Activated CD4-positive, alpha-beta T cell treated with anti-CD3 and anti-CD28 coated beads, Interleukin-2, Interleukin-6, amounts not matched to agents 100 ng/mL and 50 ng/mL, durations not matched to agents 16 hours and 8 hours (primary cell): ENCODE results near the gene S1PR5.
"Not testable (repeated sequence)": the region's sequence is repeated elsewhere in the genome, so short reads cannot be mapped to it uniquely, and the experiment has no call there.

ENCODE experiments used
- DNase-seq: peaks from one replicate; pipeline ENCODE4 v3.0.0-alpha.2; 2020

The S1PR5 gene

DNA sequence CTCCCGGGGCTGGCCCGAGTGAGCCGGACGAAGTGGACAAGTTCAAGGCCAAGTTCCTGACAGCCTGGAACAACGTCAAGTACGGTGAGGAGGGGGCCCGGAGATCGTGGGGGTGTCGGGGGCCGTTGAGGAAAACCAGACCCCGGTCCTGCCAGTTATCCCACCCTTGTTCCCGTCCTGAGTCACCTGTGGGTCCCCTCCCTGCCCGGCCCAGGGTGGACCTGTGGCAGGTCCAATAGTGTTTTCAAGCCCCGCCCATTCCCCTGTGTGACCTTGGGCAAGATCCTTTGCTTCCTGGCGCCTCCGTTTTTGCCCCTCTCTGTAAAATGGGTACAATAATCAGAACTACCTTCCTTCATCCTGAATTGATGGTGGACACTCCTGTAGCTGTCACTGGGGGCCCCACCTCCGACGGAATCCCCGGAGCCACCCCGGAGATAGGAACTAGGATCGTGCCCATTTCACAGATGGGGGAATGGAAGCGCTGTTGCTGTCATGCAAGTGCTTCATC, 27.1 kb upstream of the S1PR5 start:
- DNase-seq = peak; percentile 33

DNA sequence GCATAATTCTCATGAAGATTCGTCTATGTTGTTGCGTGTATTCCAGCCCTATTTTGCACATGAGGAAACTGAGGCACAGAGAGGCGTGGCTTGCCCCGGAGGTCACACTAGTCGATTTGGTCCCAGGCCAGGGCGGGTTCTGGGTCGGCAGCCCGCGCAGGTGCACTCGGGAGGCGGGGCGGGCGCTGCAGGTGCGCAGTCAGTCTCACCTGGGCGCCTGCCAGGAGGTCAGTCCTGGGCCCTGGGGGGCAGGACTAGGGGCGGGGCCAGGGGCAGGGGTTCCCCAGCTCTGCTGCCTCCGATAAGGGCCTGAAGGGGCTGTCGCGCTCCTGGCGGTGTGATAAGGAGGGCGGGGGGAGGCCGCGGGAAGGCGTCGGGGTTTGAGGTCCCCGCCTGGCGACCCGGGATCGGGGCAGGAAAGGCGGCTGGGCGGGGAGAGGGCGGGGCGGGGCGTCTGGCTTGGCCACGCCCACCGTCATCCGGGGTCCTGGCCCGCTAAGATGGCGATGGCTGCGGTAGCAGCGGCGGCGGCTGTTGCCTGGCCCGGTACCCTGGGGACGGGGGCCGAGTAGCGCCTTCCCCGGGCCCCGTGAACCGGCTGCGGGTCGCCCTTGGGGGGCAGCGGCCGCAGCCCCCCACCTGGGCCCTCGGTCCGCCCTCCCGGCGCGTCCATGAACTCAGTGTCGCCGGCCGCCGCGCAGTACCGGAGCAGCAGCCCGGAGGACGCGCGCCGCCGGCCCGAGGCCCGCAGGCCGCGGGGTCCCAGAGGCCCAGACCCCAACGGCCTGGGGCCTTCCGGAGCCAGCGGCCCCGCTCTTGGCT, 26.4 kb upstream of the S1PR5 start, which contains the start of gene ATG4D:
ATG4D (plus strand) TSS at position 485 of the 822 bp plus-strand sequence; CDS start at position 672, 187 bp downstream.
- DNase-seq = peak; percentile 82

- DNase-seq = no peak
Observed at GRCh38 chr19:10543059-10543419, 25.8 kb upstream of the S1PR5 start.

DNA sequence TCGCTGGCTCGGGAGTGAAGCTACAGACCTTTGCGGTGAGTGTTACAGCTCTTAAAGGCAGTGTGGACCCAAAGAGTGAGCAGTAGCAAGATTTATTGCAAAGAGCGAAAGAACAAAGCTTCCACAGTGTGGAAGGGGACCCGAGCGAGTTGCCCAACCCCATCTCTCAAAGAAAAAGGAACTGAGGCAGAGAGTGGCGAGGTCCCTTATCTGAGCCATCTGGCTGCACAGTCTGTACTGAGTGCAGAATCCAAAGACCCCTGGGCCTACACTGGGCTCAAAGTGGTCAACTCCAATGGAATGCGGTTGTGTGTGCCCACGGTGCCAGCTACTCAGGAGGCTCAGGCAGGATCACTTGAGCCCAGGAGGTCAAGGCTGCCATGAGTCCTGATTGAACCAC, 21.8 kb upstream of the S1PR5 start:
- not testable (repeated sequence) for DNase-seq

DNA sequence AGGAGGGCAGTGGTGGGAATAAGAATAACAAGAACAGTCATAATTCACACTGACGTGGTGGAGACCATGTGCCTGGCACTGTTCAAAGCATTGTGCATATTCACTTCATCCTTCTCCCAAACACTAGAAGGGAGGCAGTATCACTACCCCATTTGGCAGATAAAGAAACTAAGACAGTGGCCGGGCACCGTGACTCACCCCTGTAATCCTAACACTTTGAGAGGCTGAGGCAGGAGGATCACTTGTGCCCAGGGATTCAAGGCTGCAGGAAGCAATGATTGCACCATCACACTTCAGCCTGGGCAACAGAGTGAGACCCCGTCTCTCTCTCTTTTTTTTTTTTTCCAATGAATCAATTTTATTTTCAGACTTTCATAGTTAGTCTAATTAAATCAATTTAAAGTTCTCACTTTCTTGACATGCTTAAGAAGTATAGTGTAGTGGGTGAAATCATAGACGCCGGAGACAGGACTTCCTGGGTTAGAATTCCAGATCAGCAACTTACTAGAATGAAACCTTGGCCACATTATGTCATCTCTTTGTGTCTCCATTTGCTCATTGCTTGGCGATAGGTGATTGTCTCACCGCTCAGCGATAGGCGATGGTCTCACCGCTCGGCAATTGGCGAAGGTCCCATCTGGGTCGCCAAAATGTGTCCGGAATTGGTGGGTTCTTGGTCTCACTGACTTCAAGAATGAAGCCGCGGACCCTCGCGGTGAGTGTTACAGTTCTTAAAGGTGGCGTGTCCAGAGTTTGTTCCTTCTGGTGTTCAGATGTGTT, 21.1 kb upstream of the S1PR5 start:
- DNase-seq = no peak

DNA sequence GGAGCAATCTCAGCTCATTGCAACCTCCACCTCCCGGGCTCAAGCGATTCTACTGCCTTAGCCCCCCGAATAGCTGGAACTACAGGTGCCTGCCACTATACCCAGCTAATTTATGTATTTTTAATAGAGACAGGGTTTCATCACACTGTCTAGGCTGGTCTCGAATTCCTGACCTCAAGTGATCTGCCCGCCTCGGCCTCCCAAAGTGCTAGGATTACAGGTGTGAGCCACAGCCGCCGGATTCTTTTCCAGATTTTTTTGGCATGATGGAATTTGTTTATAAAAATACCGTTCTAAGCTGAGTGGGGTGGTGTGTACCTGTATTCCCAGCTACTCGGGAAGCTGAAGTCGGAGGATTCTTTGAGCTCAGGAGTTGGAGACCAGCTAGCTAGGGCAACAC, 20.4 kb upstream of the S1PR5 start:
- no peak for DNase-seq

DNA sequence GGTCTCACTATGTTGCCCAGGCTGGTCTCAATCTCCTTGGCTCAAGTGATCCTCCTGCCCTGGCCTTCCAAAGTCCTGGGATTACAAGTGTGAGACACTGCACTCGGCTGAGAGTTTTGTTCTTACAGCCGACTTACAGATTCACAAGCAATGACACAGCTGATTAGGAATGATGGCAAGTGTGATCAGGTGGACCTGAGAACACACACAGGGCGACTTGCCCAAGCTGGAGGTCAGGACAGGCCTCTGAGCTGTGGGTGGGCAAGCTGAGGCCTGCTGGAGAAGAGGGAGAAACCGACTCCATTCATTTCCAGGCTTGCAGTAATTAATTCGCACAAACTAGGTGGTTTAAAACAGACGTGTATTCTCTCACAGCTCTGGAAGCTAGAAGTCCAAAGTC, 18.4 kb upstream of the S1PR5 start:
- no peak for DNase-seq

- no peak for DNase-seq
Observed at GRCh38 chr19:10533646-10534386, 16.6 kb upstream of the S1PR5 start.

- DNase-seq = no peak
Observed at GRCh38 chr19:10532457-10532856, 15.2 kb upstream of the S1PR5 start.

GRCh38 chr19:10526887-10527286, 9.6 kb upstream of the S1PR5 start:
- not testable (repeated sequence) for DNase-seq

- DNase-seq = no peak
Observed at GRCh38 chr19:10525636-10526035, 8.4 kb upstream of the S1PR5 start.

DNA sequence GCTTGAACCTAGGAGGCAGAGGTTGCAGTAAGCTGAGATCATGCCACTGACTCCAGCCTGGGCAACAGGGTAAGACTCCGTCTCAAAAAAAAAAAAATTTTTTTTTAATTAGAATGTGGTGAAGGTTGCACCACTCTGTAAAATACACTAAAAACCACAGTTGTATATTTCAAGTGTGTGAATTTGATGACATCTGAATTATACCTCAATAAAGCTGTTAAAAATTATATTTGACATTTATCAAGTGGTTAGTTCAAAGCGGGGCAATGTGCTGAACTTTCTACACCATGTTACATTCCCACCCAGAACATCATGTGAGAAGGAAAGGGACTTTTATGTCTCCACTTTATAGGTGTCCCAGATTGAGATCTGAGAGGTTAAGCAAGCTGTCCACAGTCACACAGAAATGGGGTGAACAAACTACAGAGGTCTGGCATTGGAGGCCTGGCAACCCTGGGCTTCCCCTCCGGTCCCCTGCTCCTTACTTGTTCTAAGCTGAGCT, 5.9 kb upstream of the S1PR5 start:
- DNase-seq = no peak

DNA sequence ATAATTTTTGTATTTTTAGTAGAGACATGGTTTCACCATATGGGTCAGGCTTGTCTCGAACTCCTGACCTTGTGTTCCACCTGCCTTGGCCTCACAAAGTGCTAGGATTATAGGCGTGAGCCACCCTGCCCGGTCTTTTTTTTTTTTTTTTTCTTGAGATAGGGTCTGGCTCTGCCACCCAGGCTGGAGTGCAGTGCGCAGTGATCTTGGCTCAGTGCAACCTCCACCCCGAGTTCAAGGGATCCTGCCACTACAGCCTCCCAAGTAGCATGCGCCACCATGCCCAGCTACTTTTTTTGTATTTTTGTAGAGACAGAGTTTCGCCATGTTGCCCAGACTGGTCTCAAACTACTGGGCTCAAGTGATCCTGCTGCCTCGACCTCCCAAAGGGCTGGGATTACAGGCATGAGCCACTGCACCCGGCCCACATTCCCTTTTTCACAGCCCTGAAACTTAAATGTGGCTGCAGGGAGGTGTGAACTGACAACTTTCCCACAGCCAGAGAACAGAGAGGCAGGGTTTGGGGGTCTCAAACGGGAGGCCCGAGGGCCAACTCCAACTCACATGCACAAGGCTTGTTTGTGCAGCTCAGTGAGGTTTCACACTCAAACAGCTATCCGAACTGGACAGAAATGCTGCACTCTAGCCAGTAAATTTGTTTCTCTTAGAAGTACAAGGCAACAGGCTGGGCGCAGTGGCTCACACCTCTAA, 4.4 kb upstream of the S1PR5 start:
- no peak for DNase-seq

DNA sequence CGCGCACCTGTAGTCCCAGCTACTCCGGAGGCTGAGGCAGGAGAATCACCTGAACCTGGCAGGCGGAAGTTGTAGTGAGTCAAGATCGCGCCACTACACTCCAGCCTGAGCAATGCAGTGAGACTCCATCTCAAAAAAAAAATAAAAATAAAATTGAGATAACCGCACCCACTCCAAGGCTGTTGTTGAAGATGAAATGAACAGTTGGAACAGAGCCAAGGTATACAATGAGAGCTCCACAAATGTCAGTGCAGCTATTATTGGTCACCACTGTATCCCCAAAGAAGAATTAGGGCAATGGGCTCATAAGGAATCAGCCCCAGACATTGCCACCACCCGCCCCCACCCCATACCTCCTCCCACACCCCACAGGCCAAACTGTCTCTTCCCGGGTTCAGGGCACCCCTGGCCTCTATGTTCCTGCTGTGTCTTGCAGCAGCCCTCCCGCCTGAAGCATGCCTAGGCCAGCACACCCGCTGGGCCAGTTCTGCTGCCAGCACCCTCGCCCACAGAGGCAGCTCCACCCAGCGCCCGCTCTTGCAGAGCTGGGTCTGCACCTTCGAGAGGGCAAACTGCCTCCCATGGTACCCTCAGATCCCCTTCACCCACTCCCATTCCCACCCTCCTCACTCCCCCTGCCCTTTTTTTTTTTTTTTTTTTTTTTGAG, 3.5 kb upstream of the S1PR5 start:
- no peak for DNase-seq

- DNase-seq = no peak
Observed at GRCh38 chr19:10519421-10519820, 2.2 kb upstream of the S1PR5 start.

GRCh38 chr19:10518444-10519361, 1.5 kb upstream of the S1PR5 start:
- no peak for DNase-seq

DNA sequence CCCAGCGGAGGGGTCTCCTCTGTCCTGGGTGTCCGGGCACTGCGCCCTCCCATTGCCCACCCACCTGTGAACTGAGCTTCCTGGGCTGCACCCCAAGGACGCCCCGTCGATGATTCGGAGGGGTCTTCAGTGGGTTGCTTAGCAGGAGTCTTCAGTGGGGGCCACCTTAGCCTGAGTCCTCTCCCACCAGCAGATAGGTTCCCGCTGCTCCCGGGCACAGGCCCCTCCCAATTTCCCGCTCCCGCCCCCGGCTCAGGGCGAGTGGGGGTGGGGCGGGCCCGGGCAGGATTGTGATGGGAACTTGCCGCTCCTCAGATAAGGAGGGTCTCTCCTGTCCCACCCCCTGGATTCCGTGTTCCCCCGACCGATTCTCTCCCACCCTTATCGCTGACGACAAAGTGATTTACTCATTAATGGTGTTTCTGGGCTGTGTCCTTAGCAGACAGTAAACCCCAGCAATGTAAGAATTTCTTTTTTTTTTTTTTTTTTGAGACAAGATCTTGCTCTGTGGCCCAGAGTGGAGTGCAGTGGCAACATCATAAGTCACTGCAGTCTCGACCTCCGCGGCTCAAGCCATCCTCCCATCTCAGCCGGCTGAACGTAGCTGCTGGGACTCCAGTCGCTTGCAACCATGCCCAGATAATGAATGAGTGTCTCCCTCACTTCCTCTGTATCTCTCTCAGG, 655 bp upstream of the S1PR5 start:
- DNase-seq = no peak

DNA sequence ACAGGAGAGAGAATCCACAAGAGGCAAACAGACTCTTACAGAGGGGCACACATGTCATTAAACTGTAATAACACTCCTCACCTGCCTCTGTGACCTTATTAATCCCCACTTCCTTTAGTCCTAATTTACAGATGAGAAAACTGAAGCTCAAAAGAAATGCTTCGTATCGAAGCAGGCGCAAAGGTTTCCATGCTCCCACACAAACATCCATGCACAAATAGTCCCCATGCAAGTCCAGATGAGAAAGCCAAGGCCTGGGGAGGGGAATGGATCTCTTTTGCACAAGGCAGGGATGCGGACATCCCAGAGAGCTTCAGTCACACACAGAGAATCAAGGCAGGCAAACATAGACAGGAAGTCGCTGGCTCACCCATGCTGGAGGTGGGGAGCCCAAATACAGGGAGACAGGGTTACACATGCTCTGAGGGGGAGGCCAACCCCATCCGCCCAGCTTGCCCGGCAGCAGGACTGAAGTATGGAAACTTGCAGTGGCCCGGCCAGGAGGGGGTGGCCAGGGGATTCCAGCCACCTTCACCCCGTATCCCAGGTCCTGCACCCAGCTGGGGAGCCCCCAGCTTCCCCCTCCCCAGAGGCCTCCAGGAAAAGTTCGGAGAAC, 468 bp downstream of the S1PR5 start:
- DNase-seq = no peak

DNA sequence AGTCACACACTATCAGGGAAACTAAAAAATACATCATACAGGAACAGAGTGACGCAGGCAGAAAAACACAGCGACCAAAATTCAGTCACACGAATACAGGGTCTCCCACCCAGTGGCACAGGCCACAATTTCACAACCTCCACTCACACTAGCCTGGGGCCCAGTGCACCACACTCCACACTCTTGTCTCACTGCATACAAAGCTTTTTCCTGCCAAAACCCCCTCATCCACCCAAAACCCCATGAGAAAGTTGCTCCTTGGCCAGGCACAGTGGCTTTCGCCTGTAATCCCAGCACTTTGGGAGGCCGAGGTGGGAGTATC, 1.2 kb downstream of the S1PR5 start:
- no peak for DNase-seq
